ENCODE results near the gene MYH6. TPM values are rescaled to one million over a fixed set of nuclear protein-coding genes. Genes with fewer than 3 reads are reported as not detected.
"Not testable (repeated sequence)": the region's sequence is repeated elsewhere in the genome, so short reads cannot be mapped to it uniquely, and the experiment has no call there.

The MYH6 gene
- total RNA-seq, 1 donor = not detected

GRCh38 chr14:23398348-23398747 is 9.7 kb downstream of the MYH6 start:
- Histone ChIP-seq H3K4me3 (ENCODE audit: low read length) (no peak overlapping the region), H3K4me1 (ENCODE audit: insufficient read depth, low read length) (no peaks in the 10 kb centered on the region), H3K27me3 (ENCODE audit: insufficient read depth, low read length) (no peaks in the 10 kb centered on the region), H3K9me3 (ENCODE audit: low read depth, low read length) (no peaks in the 10 kb centered on the region)

GRCh38 chr14:23396781-23397407 is 11.2 kb downstream of the MYH6 start:
- no peaks in the 10 kb centered on the region for H3K27me3 ChIP-seq (ENCODE audit: insufficient read depth, low read length)
- no peaks in the 10 kb centered on the region for H3K9me3 ChIP-seq (ENCODE audit: low read depth, low read length)
- H3K4me3 ChIP-seq (ENCODE audit: low read length) = no peak overlapping the region
- H3K4me1 ChIP-seq (ENCODE audit: insufficient read depth, low read length) = no peaks in the 10 kb centered on the region

GRCh38 chr14:23396126-23396525 is 11.9 kb downstream of the MYH6 start:
- Histone ChIP-seq H3K27me3 (ENCODE audit: insufficient read depth, low read length) (no peaks in the 10 kb centered on the region), H3K9me3 (ENCODE audit: low read depth, low read length) (no peaks in the 10 kb centered on the region), H3K4me3 (ENCODE audit: low read length) (no peak overlapping the region), H3K4me1 (ENCODE audit: insufficient read depth, low read length) (no peaks in the 10 kb centered on the region)

GRCh38 chr14:23392613-23393012 is 15.5 kb downstream of the MYH6 start:
- Histone ChIP-seq H3K4me1 (ENCODE audit: insufficient read depth, low read length) (no peaks in the 10 kb centered on the region), H3K9me3 (ENCODE audit: low read depth, low read length) (no peaks in the 10 kb centered on the region), H3K4me3 (ENCODE audit: low read length) (no peak overlapping the region), H3K27me3 (ENCODE audit: insufficient read depth, low read length) (no peaks in the 10 kb centered on the region)

GRCh38 chr14:23389871-23390270 is 18.2 kb downstream of the MYH6 start:
- H3K27me3 ChIP-seq (ENCODE audit: insufficient read depth, low read length); H3K9me3 ChIP-seq (ENCODE audit: low read depth, low read length); H3K4me3 ChIP-seq (ENCODE audit: low read length); H3K4me1 ChIP-seq (ENCODE audit: insufficient read depth, low read length): not testable (repeated sequence)

GRCh38 chr14:23389396-23389795 is 18.7 kb downstream of the MYH6 start:
- H3K9me3 ChIP-seq (ENCODE audit: low read depth, low read length) = no peaks in the 10 kb centered on the region

GRCh38 chr14:23388996-23389395 is 19.1 kb downstream of the MYH6 start:
- H3K9me3 ChIP-seq (ENCODE audit: low read depth, low read length) = no peaks in the 10 kb centered on the region
- no peaks in the 10 kb centered on the region for H3K4me1 ChIP-seq (ENCODE audit: insufficient read depth, low read length)

More at GRCh38 chr14:23389396-23389795, 18.7 kb downstream of the MYH6 start:
- no peaks in the 10 kb centered on the region for H3K27me3 ChIP-seq (ENCODE audit: insufficient read depth, low read length)
- H3K4me3 ChIP-seq (ENCODE audit: low read length) = no peak overlapping the region
- no peaks in the 10 kb centered on the region for H3K4me1 ChIP-seq (ENCODE audit: insufficient read depth, low read length)

GRCh38 chr14:23387916-23388882 is 19.9 kb downstream of the MYH6 start:
- no peaks in the 10 kb centered on the region for H3K4me1 ChIP-seq (ENCODE audit: insufficient read depth, low read length)
- H3K4me3 ChIP-seq (ENCODE audit: low read length) = no peak overlapping the region
- no peaks in the 10 kb centered on the region for H3K27me3 ChIP-seq (ENCODE audit: insufficient read depth, low read length)
- H3K9me3 ChIP-seq (ENCODE audit: low read depth, low read length) = no peaks in the 10 kb centered on the region

More at GRCh38 chr14:23388996-23389395, 19.1 kb downstream of the MYH6 start:
- no peaks in the 10 kb centered on the region for H3K27me3 ChIP-seq (ENCODE audit: insufficient read depth, low read length)
- no peak overlapping the region for H3K4me3 ChIP-seq (ENCODE audit: low read length)

- Histone ChIP-seq H3K9me3 (ENCODE audit: low read depth, low read length) (no peaks in the 10 kb centered on the region), H3K4me3 (ENCODE audit: low read length) (no peak overlapping the region), H3K27me3 (ENCODE audit: insufficient read depth, low read length) (no peaks in the 10 kb centered on the region), H3K4me1 (ENCODE audit: insufficient read depth, low read length) (no peaks in the 10 kb centered on the region)
Measured at GRCh38 chr14:23386999-23387398, 21.1 kb downstream of the MYH6 start.

GRCh38 chr14:23386266-23386657 is 21.8 kb downstream of the MYH6 start:
- H3K4me3 ChIP-seq (ENCODE audit: low read length); H3K9me3 ChIP-seq (ENCODE audit: low read depth, low read length); H3K27me3 ChIP-seq (ENCODE audit: insufficient read depth, low read length); H3K4me1 ChIP-seq (ENCODE audit: insufficient read depth, low read length): not testable (repeated sequence)

GRCh38 chr14:23385642-23386265 is 22.3 kb downstream of the MYH6 start:
- H3K4me3 ChIP-seq (ENCODE audit: low read length) = no peak overlapping the region
- H3K27me3 ChIP-seq (ENCODE audit: insufficient read depth, low read length) = no peaks in the 10 kb centered on the region
- no peaks in the 10 kb centered on the region for H3K4me1 ChIP-seq (ENCODE audit: insufficient read depth, low read length)
- no peaks in the 10 kb centered on the region for H3K9me3 ChIP-seq (ENCODE audit: low read depth, low read length)

GRCh38 chr14:23385244-23385641 is 22.8 kb downstream of the MYH6 start:
- Histone ChIP-seq H3K27me3 (ENCODE audit: insufficient read depth, low read length) (no peaks in the 10 kb centered on the region), H3K4me3 (ENCODE audit: low read length) (no peak overlapping the region), H3K9me3 (ENCODE audit: low read depth, low read length) (no peaks in the 10 kb centered on the region)

GRCh38 chr14:23384364-23385080 is 23.6 kb downstream of the MYH6 start:
- Histone ChIP-seq H3K9me3 (ENCODE audit: low read depth, low read length) (no peaks in the 10 kb centered on the region), H3K4me3 (ENCODE audit: low read length) (no peak overlapping the region), H3K4me1 (ENCODE audit: insufficient read depth, low read length) (no peaks in the 10 kb centered on the region), H3K27me3 (ENCODE audit: insufficient read depth, low read length) (no peaks in the 10 kb centered on the region)

More at GRCh38 chr14:23385244-23385641, 22.8 kb downstream of the MYH6 start:
- H3K4me1 ChIP-seq (ENCODE audit: insufficient read depth, low read length) = no peaks in the 10 kb centered on the region

GRCh38 chr14:23382731-23383440 is 25.2 kb downstream of the MYH6 start:
- Histone ChIP-seq H3K9me3 (ENCODE audit: low read depth, low read length) (no peaks in the 10 kb centered on the region), H3K4me1 (ENCODE audit: insufficient read depth, low read length) (no peaks in the 10 kb centered on the region), H3K4me3 (ENCODE audit: low read length) (no peak overlapping the region), H3K27me3 (ENCODE audit: insufficient read depth, low read length) (no peaks in the 10 kb centered on the region)

All from mononuclear cell (primary cell).